PC-9 (cell line): ENCODE results near the gene NCOA5. TPM values are rescaled to one million over a fixed set of nuclear protein-coding genes. Genes with fewer than 3 reads are reported as not detected.

Source experiments
- BruUV-seq: library from RNA; stranded (reverse); fragments of 400-500 nt; replicated peaks from 2 replicates; lab custom pipeline; 2021; lab: Mats Ljungman, UMichigan
- CTCF ChIA-PET: fragments of 300-600 bp; sonication (Branson Sonifier 250); formaldehyde crosslinking; loops from one replicate; lab custom pipeline; 2022; ENCODE audit warnings: antibody characterized with exemption; lab: Charles Lee
- POLR2A ChIA-PET: fragments of 300-600 bp; sonication (Branson Sonifier 250); formaldehyde crosslinking; loops from one replicate; lab custom pipeline; 2022; ENCODE audit warnings: antibody characterized with exemption; ENCODE audit not compliant: unreplicated experiment; lab: Charles Lee
- DNase-seq, 2 experiments: peaks; one replicate each; pipeline versions ENCODE4 v3.0.0 to v3.0.0-alpha.2; 2015 to 2022; ENCODE audit warnings: mixed read lengths in 1 of 2
- H2AFZ ChIP-seq: fragments of 200-600 bp; sonication (generic); 2 replicates; pipeline ENCODE4 v1.8.1; 2017; ENCODE audit warnings: antibody characterized with exemption
- H3F3A ChIP-seq: fragments of 200-600 bp; sonication (generic); 2 replicates; pipeline ENCODE4 v1.8.1; 2017; ENCODE audit warnings: antibody characterized with exemption, mild to moderate bottlenecking, low read depth; ENCODE audit not compliant: insufficient read depth
- H3K27ac ChIP-seq: fragments of 200-600 bp; sonication (generic); 2 replicates; pipeline ENCODE4 v1.6.1; 2016; ENCODE audit warnings: mixed run types
- H3K27me3 ChIP-seq: fragments of 200-600 bp; sonication (generic); 2 replicates; pipeline ENCODE4 v1.6.1; 2016; ENCODE audit warnings: low read depth, mixed run types; ENCODE audit not compliant: insufficient read depth
- H3K36me3 ChIP-seq: fragments of 200-600 bp; sonication (generic); 2 replicates; pipeline ENCODE4 v1.6.1; 2016; ENCODE audit warnings: low read depth, mixed run types
- H3K4me1 ChIP-seq: fragments of 200-600 bp; sonication (generic); replicated peaks from 2 replicates; pipeline ENCODE4 v1.6.1; 2016; ENCODE audit warnings: mixed run types; ENCODE audit not compliant: insufficient read depth
- H3K4me2 ChIP-seq: fragments of 200-600 bp; sonication (generic); 2 replicates; pipeline ENCODE4 v1.6.1; 2017; ENCODE audit warnings: mixed run types
- H3K4me3 ChIP-seq: fragments of 200-600 bp; sonication (generic); 2 replicates; pipeline ENCODE4 v1.6.1; 2016; ENCODE audit warnings: mixed run types
- H3K79me2 ChIP-seq: fragments of 200-600 bp; sonication (generic); 2 replicates; pipeline ENCODE4 v1.6.1; 2017; ENCODE audit warnings: low read depth, mixed run types
- H3K9me2 ChIP-seq: fragments of 200-600 bp; sonication (generic); 2 replicates; pipeline ENCODE4 v1.8.1; 2017; ENCODE audit warnings: mild to moderate bottlenecking; ENCODE audit not compliant: insufficient read depth
- H3K9me3 ChIP-seq: fragments of 200-600 bp; sonication (generic); 2 replicates; pipeline ENCODE4 v1.8.1; 2016; ENCODE audit warnings: low read depth; ENCODE audit not compliant: insufficient read depth
- H4K20me1 ChIP-seq: fragments of 200-600 bp; sonication (generic); 2 replicates; pipeline ENCODE4 v1.8.1; 2017; ENCODE audit not compliant: insufficient read depth
- CTCF ChIP-seq: fragments of 200-600 bp; sonication (generic); conservative IDR thresholded peaks from 2 replicates; pipeline ENCODE4 v1.6.1; 2017; ENCODE audit warnings: mixed run types, antibody characterized with exemption, mild to moderate bottlenecking, moderate library complexity
- EZH2 ChIP-seq: fragments of 200-600 bp; sonication (generic); IDR thresholded peaks from 2 replicates; pipeline ENCODE4 v1.8.0; 2017; ENCODE audit warnings: antibody characterized with exemption, low read depth
- intact Hi-C: fragments of 100-400 bp; cut with micrococcal nuclease; formaldehyde crosslinking; loops from one replicate; pipeline ENCODE4 v1.10.0; 2022; ENCODE audit not compliant: unreplicated experiment
- total RNA-seq: library from RNA; stranded (reverse); gene quantifications from 2 replicates; pipeline ENCODE4 v1.2.3, GENCODE V29; 2021

NCOA5 gene
- total RNA-seq, 1 experiment from 2014 or later: 28.1 TPM

DNA sequence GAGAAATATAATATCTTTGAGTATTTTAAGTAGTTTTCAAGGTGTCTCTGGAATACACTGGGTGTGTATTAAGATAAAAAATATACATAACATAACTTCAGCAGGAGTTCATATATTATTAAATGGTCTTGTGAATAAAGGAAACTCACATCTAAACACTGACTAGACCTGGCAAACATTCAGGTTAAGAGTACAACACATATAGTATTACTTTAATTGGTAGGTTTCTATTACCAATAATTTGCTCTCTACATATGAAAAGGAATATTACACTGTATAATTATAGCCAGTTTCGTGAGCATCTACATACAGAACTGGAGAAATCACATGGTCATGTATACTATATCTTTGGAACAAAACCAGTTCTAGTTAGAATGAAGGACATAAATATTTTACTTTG lies 8.7 kb downstream of the NCOA5 start:
- Histone ChIP-seq H3K4me3 (no peak overlapping the region), H4K20me1 (peaks cover 85% of the 10 kb centered on the region), H3K79me2 (peaks cover 69% of the 10 kb centered on the region), H3F3A (no peaks in the 10 kb centered on the region), H3K27me3 (no peaks in the 10 kb centered on the region), H2AFZ (no peak overlapping the region), H3K9me2 (no peaks in the 10 kb centered on the region), H3K9me3 (no peaks in the 10 kb centered on the region), H3K36me3 (peaks cover 9% of the 10 kb centered on the region; the same call in 1 of the 2 replicates), H3K27ac (no peak overlapping the region), H3K4me1 (peaks cover 15% of the 10 kb centered on the region), H3K4me2 (no peak overlapping the region)
- ChIA-PET POLR2A (no interaction called here), CTCF (no interaction called here)
- no TSS peak for BruUV-seq
- TF ChIP-seq CTCF (no peak), EZH2 (no peak)
- intact Hi-C loops: loop anchor here (10.0 kb wide), 1 partner anchor 286 kb away; the partner anchor contains the start of genes DNTTIP1 and WFDC3
- peak in 1 of 2 experiments; percentile 28 for DNase-seq

- POLR2A ChIA-PET: no interaction called here
- H4K20me1 ChIP-seq: peaks cover 75% of the 10 kb centered on the region
Measured at GRCh38 chr20:46078954-46079353, 10.8 kb downstream of the NCOA5 start.

DNA sequence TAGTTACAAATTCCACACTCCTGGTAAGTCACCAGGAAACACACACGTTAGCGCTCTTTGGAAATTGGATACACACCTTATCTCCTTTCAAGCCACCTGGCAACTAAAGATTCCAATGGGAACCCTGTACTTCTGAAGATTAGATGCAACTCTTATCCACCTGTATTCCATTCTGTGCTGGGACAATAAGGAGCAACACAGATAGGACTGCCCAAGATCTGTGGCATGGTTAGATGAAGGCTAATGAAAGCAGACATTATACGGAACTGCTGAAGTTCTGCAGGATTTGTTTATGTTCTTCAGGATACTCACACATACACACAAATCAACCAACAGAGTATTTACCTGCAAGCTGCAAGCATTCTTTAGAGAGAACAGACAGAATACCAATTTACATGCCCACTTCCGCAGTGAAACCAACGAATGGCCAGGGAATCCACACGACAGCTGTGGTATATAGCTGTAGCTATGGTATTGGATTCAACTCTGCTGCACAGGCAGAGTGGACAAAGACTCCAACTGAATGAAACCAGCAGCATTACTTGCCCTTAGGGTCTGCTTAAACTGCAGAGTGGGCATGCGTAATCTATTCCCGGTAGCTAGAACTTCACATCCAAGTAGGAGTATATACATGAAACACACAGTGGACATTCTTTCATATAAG lies 12.0 kb downstream of the NCOA5 start:
- TF ChIP-seq CTCF: no peak
- no peak for TF ChIP-seq EZH2
- H3K9me3 ChIP-seq: no peaks in the 10 kb centered on the region
- intact Hi-C loops: no loop called here
- H3K9me2 ChIP-seq: no peaks in the 10 kb centered on the region
- H3K27me3 ChIP-seq: no peaks in the 10 kb centered on the region
- DNase-seq: no peak
- BruUV-seq: no TSS peak
- H4K20me1 ChIP-seq: peaks cover 63% of the 10 kb centered on the region
- no peak overlapping the region for H3K4me3 ChIP-seq
- H3K79me2 ChIP-seq: peaks cover 36% of the 10 kb centered on the region
- H3K4me1 ChIP-seq: no peaks in the 10 kb centered on the region
- H3K36me3 ChIP-seq: peaks cover 9% of the 10 kb centered on the region; the same call in 1 of the 2 replicates
- H3K4me2 ChIP-seq: no peak overlapping the region
- no peaks in the 10 kb centered on the region for H3F3A ChIP-seq
- POLR2A ChIA-PET: no interaction called here
- CTCF ChIA-PET: no interaction called here
- no peak overlapping the region for H2AFZ ChIP-seq
- no peak overlapping the region for H3K27ac ChIP-seq

More at GRCh38 chr20:46078954-46079353, 10.8 kb downstream of the NCOA5 start:
- no peak overlapping the region for H3K4me2 ChIP-seq
- no peak overlapping the region for H3K4me3 ChIP-seq
- peaks cover 9% of the 10 kb centered on the region; the same call in 1 of the 2 replicates for H3K36me3 ChIP-seq
- intact Hi-C loops: no loop called here
- no TSS peak for BruUV-seq
- no peaks in the 10 kb centered on the region for H3K9me3 ChIP-seq
- no peak overlapping the region for H3K27ac ChIP-seq
- no peak for TF ChIP-seq CTCF
- no peak for TF ChIP-seq EZH2
- no peaks in the 10 kb centered on the region for H3F3A ChIP-seq
- peak in 1 of 2 experiments; percentile 27 for DNase-seq
- peaks cover 47% of the 10 kb centered on the region for H3K79me2 ChIP-seq
- H3K4me1 ChIP-seq: no peaks in the 10 kb centered on the region
- CTCF ChIA-PET: no interaction called here
- no peaks in the 10 kb centered on the region for H3K27me3 ChIP-seq
- no peak overlapping the region for H2AFZ ChIP-seq
- H3K9me2 ChIP-seq: no peaks in the 10 kb centered on the region
